ENCODE measurements around the gene ZNF771. TPM values are rescaled to one million over a fixed set of nuclear protein-coding genes. Genes with fewer than 3 reads are reported as not detected.

Gene ZNF771
- total RNA-seq, 1 donor from 2014 or later = 5.1 TPM

GRCh38 chr16:30372038-30372712 is 35.2 kb upstream of the ZNF771 start:
- no peak for ATAC-seq
- no peak for DNase-seq (ENCODE audit: missing footprints)
- intact Hi-C loops (cut with DNase I) = no loop called here

GRCh38 chr16:30372725-30373124 is 34.7 kb upstream of the ZNF771 start:
- ATAC-seq (no peak), DNase-seq (ENCODE audit: missing footprints) (no peak)
- intact Hi-C loops (cut with DNase I) = no loop called here

GRCh38 chr16:30374538-30374937 is 32.9 kb upstream of the ZNF771 start, which contains the start of gene MYL11:
Gene MYL11, plus strand, starts transcription at chr16:30374802. Its CDS starts 56 bp downstream, at chr16:30374858.
- intact Hi-C loops (cut with DNase I) = no loop called here
- no peak for DNase-seq (ENCODE audit: missing footprints)
- no peak for ATAC-seq

GRCh38 chr16:30375864-30376263 is 31.5 kb upstream of the ZNF771 start:
- intact Hi-C loops (cut with DNase I) = no loop called here
- DNase-seq (ENCODE audit: missing footprints) (no peak), ATAC-seq (no peak)

- intact Hi-C loops (cut with DNase I) = no loop called here
- ATAC-seq (no peak), DNase-seq (ENCODE audit: missing footprints) (no peak)
Observed at GRCh38 chr16:30376461-30376902, 30.9 kb upstream of the ZNF771 start.

GRCh38 chr16:30377050-30377811 is 30.2 kb upstream of the ZNF771 start:
- DNase-seq (ENCODE audit: missing footprints) = no peak
- intact Hi-C loops (cut with DNase I) = no loop called here

GRCh38 chr16:30377812-30378235 is 29.6 kb upstream of the ZNF771 start:
- DNase-seq (ENCODE audit: missing footprints) = peak; percentile 99
- ATAC-seq = peak; percentile 78
- intact Hi-C loops (cut with DNase I) = no loop called here

More at GRCh38 chr16:30377050-30377811, 30.2 kb upstream of the ZNF771 start:
- ATAC-seq = no peak

GRCh38 chr16:30378236-30379157 is 28.9 kb upstream of the ZNF771 start:
- intact Hi-C loops (cut with DNase I) = no loop called here
- ATAC-seq (peak; percentile 98), DNase-seq (ENCODE audit: missing footprints) (peak; percentile 99)

- DNase-seq (ENCODE audit: missing footprints) = no peak
- ATAC-seq = no peak
- intact Hi-C loops (cut with DNase I) = no loop called here
Observed at GRCh38 chr16:30379158-30379783, 28.1 kb upstream of the ZNF771 start.

GRCh38 chr16:30380072-30380802 is 27.2 kb upstream of the ZNF771 start:
- no peak for ATAC-seq
- intact Hi-C loops (cut with DNase I) = no loop called here
- no peak for DNase-seq (ENCODE audit: missing footprints)

GRCh38 chr16:30380803-30381208 is 26.6 kb upstream of the ZNF771 start:
- peak; percentile 21 for DNase-seq (ENCODE audit: missing footprints)
- ATAC-seq = no peak

GRCh38 chr16:30381291-30382041 is 25.9 kb upstream of the ZNF771 start:
- DNase-seq (ENCODE audit: missing footprints) = peak; percentile 52
- intact Hi-C loops (cut with DNase I) = no loop called here
- ATAC-seq = no peak

More at GRCh38 chr16:30380803-30381208, 26.6 kb upstream of the ZNF771 start:
- intact Hi-C loops (cut with DNase I) = no loop called here

GRCh38 chr16:30382111-30382881 is 25.1 kb upstream of the ZNF771 start, which contains the start of gene SEPTIN1:
Gene SEPTIN1, minus strand, starts transcription at chr16:30382561. Its CDS starts 19 bp downstream, at chr16:30382542.
- DNase-seq (ENCODE audit: missing footprints) (peak; percentile 59), ATAC-seq (no peak)
- intact Hi-C loops (cut with DNase I) = no loop called here

GRCh38 chr16:30383521-30383920 is 23.9 kb upstream of the ZNF771 start:
- DNase-seq (ENCODE audit: missing footprints) (no peak), ATAC-seq (no peak)
- intact Hi-C loops (cut with DNase I) = no loop called here

- DNase-seq (ENCODE audit: missing footprints) (peak; percentile 53), ATAC-seq (peak; percentile 24)
- intact Hi-C loops (cut with DNase I) = no loop called here
Observed at GRCh38 chr16:30394592-30395154, 12.7 kb upstream of the ZNF771 start.
